Suprapubic skin (tissue), 3 donors: ENCODE data around the gene TMED9.

Experiments
- CTCF ChIP-seq, 2 donors: fragments of 200-600 bp in 1 of 2; fragments of 450-650 bp in 1 of 2; sonication (generic) in 1 of 2; IDR thresholded peaks; one replicate each; pipeline ENCODE4 v1.5.1; 2016 to 2019; ENCODE audit warnings: antibody characterized with exemption in 2 of 2, mild to moderate bottlenecking in 1 of 2, moderate library complexity in 1 of 2
- EP300 ChIP-seq: sonication (generic); formaldehyde crosslinking; IDR thresholded peaks from one replicate; pipeline ENCODE4 v1.6.1; 2017; ENCODE audit warnings: antibody characterized with exemption
- POLR2A ChIP-seq, 2 donors: fragments of 450-650 bp; IDR thresholded peaks; one replicate each; pipeline ENCODE4 v1.6.1; 2017; ENCODE audit warnings: antibody characterized with exemption in 2 of 2, mild to moderate bottlenecking in 2 of 2, moderate library complexity in 2 of 2

DNA sequence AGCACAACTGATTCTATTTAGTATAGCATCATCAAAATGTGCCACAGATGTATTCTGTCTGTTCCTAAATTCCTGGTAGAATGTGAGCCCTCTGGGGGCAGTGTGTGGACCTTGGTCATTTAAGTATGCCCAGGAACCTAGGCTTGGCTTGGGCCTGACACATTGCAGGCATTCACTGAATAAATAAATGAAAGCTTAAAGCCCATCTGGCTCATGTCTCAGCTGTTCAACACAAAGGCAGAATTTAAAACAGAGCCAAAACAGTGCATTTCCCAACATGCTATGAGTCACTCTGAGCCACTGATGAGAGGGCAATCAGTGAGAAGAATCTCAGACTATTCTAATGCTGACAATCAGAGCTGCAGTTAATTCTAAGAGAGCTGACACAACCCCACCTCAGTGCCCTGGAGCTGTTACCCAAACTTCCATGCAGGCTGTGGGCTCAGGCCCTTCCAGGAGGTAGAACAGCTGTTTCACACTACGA, 45.7 kb upstream of the TMED9 start:
- TF ChIP-seq CTCF (IDR thresholded peaks at IDR 0.05) (no peak), POLR2A (IDR thresholded peaks at IDR 0.05) (no peak), EP300 (no peak)
